ENCODE data around the gene IL20.

IL20 gene

GRCh38 chr1:206892351-206892984 is 27.0 kb downstream of the IL20 start:
- no peak for DNase-seq (ENCODE audit: low read depth)
- no peak for TF ChIP-seq CTCF (IDR thresholded peaks at IDR 0.05; ENCODE audit: low read depth, low read length, missing control alignments)
- H3K4me3 ChIP-seq (ENCODE audit: low read depth, low read length) = no peak overlapping the region

GRCh38 chr1:206893380-206893779 is 28.0 kb downstream of the IL20 start:
- TF ChIP-seq CTCF (IDR thresholded peaks at IDR 0.05; ENCODE audit: low read depth, low read length, missing control alignments) = no peak
- H3K4me3 ChIP-seq (ENCODE audit: low read depth, low read length) = no peak overlapping the region
- no peak for DNase-seq (ENCODE audit: low read depth)

- no peak overlapping the region for H3K4me3 ChIP-seq (ENCODE audit: low read depth, low read length)
- TF ChIP-seq CTCF (IDR thresholded peaks at IDR 0.05; ENCODE audit: low read depth, low read length, missing control alignments) = no peak
- DNase-seq (ENCODE audit: low read depth) = no peak
Measured at GRCh38 chr1:206895325-206895724, 29.9 kb downstream of the IL20 start.

- DNase-seq (ENCODE audit: low read depth) = no peak
- TF ChIP-seq CTCF (IDR thresholded peaks at IDR 0.05; ENCODE audit: low read depth, low read length, missing control alignments) = no peak
- H3K4me3 ChIP-seq (ENCODE audit: low read depth, low read length) = no peak overlapping the region
Measured at GRCh38 chr1:206895837-206896242, 30.4 kb downstream of the IL20 start.

GRCh38 chr1:206896261-206896660 is 30.8 kb downstream of the IL20 start:
- no peak for TF ChIP-seq CTCF (IDR thresholded peaks at IDR 0.05; ENCODE audit: low read depth, low read length, missing control alignments)
- DNase-seq (ENCODE audit: low read depth) = no peak
- H3K4me3 ChIP-seq (ENCODE audit: low read depth, low read length) = no peak overlapping the region

- H3K4me3 ChIP-seq (ENCODE audit: low read depth, low read length) = no peak within 1 kb of the TSS
- DNase-seq (ENCODE audit: low read depth) = no peak
- TF ChIP-seq CTCF (IDR thresholded peaks at IDR 0.05; ENCODE audit: low read depth, low read length, missing control alignments) = no peak
Measured at GRCh38 chr1:206897175-206897574, 31.8 kb downstream of the IL20 start, which contains the start of gene IL24. Gene IL24 (plus strand): TSS chr1:206897443. CDS start chr1:206897833, 390 bp downstream.

Measured in GM12864 (cell line).